Lung (tissue), 12 donors: ENCODE data around the gene ALDH3B1. TPM values are rescaled to one million over a fixed set of nuclear protein-coding genes. Genes with fewer than 3 reads are reported as not detected.

ENCODE experiments used
- ATAC-seq: fragments of 200-7000 bp; cut with Tn5 transposase; one replicate; pipeline ENCODE4 v1.9.1; 2020; ENCODE audit warnings: moderate number of reproducible peaks; ENCODE audit not compliant: insufficient read depth, low FRiP score
- DNase-seq, 3 donors: peaks; one replicate each; pipeline ENCODE4 v3.0.0-alpha.2; 2013 to 2017
- H3K27ac ChIP-seq, 2 donors: one replicate each; pipeline ENCODE4 v1.5.1; 2013; ENCODE audit warnings: mild to moderate bottlenecking in 2 of 2, moderate library complexity in 2 of 2, control low read depth in 1 of 2, inconsistent platforms in 1 of 2, low read depth in 1 of 2, low read length in 1 of 2
- H3K27me3 ChIP-seq, 3 donors: one replicate each; pipeline ENCODE4 v1.5.1; 2013; ENCODE audit warnings: low read length in 2 of 3; ENCODE audit not compliant: control insufficient read depth in 3 of 3, insufficient read depth in 3 of 3
- H3K36me3 ChIP-seq, 4 donors: one replicate each; pipeline ENCODE4 v1.5.1; 2013; ENCODE audit warnings: low read length in 4 of 4, mild to moderate bottlenecking in 1 of 4, moderate library complexity in 1 of 4; ENCODE audit not compliant: control insufficient read depth in 4 of 4, insufficient read depth in 4 of 4
- H3K4me1 ChIP-seq, 5 donors: one replicate each; pipeline ENCODE4 v1.5.1; 2013; ENCODE audit warnings: low read length in 5 of 5, mild to moderate bottlenecking in 2 of 5, moderate library complexity in 1 of 5; ENCODE audit not compliant: control insufficient read depth in 5 of 5, insufficient read depth in 5 of 5
- H3K4me3 ChIP-seq: one replicate; pipeline ENCODE4 v1.5.1; 2013; ENCODE audit warnings: mild to moderate bottlenecking, control low read depth, moderate library complexity
- H3K9ac ChIP-seq, 2 donors: one replicate each; pipeline ENCODE4 v1.5.1; 2013; ENCODE audit warnings: low read length in 2 of 2, control low read depth in 1 of 2; ENCODE audit not compliant: insufficient read depth in 1 of 2
- H3K9me3 ChIP-seq, 4 donors: one replicate each; pipeline ENCODE4 v1.5.1; 2013; ENCODE audit warnings: low read length in 3 of 4, mild to moderate bottlenecking in 1 of 4, moderate library complexity in 1 of 4; ENCODE audit not compliant: control insufficient read depth in 4 of 4, insufficient read depth in 3 of 4
- CTCF ChIP-seq: IDR thresholded peaks from 2 replicates; pipeline ENCODE4 v1.5.1; 2012; ENCODE audit warnings: mild to moderate bottlenecking; ENCODE audit errors: control extremely low read depth, extremely low read depth
- WGBS, 2 donors: extraction: QIAGEN DNeasy Blood & Tissue Kit; methylation state at CpG; one replicate each; pipeline ENCODE4 v1.1.7; 2013; 5-methylcytosine and 5-hydroxymethylcytosine counted together
- polyA plus RNA-seq, 2 donors: library from polyadenylated mRNA; stranded (reverse); fragments of 200-250 nt; gene quantifications; one replicate each; pipeline ENCODE4 v1.2.1, GENCODE V29; 2013
- total RNA-seq, 2 donors: library from RNA; depleted of rRNA in 1 of 2; stranded (reverse); fragments of >200 nt in 1 of 2; gene quantifications; one replicate each; pipeline ENCODE4 v1.2.1, GENCODE V29; 2014 to 2021
- donor health status: control.
- donor health status: control.
- donor health status: Bipolar disorder and iron deficiency.
- donor health status: healthy.
- donor health status: DM: yes; HTN: yes; CAD: no.

The ALDH3B1 gene
- total and polyA plus RNA-seq, 4 donors: 45.6 to 165 (median 90.3) TPM

GRCh38 chr11:68019486-68019885 lies 9.4 kb downstream of the ALDH3B1 start:
- DNase-seq (no peak), ATAC-seq (no peak)
- no peak overlapping the region for H3K9ac ChIP-seq
- peaks cover 0 to 10% (median 7%) of the 10 kb centered on the region in 5 donors for H3K4me1 ChIP-seq
- H3K4me3 ChIP-seq: no peak overlapping the region
- peak overlapping the region in 1 of 2 donors; percentile 5 for H3K27ac ChIP-seq
- H3K36me3 ChIP-seq: peaks cover 0 to 12% (median 0%) of the 10 kb centered on the region in 4 donors
- WGBS, 2 donors: 88 to 99% methylated on average over 12 of the region's 12 CpGs
- no peaks in the 10 kb centered on the region for H3K9me3 ChIP-seq
- H3K27me3 ChIP-seq: no peaks in the 10 kb centered on the region
- TF ChIP-seq CTCF: no peak

GRCh38 chr11:68020575-68020974 lies 10.4 kb downstream of the ALDH3B1 start:
- peak overlapping the region in 1 of 2 donors; percentile 37 for H3K27ac ChIP-seq

GRCh38 chr11:68021167-68021787 lies 11.2 kb downstream of the ALDH3B1 start:
- Histone ChIP-seq H3K27me3 (no peaks in the 10 kb centered on the region), H3K36me3 (peaks cover 0 to 17% (median 10%) of the 10 kb centered on the region in 4 donors), H3K4me3 (no peak overlapping the region), H3K4me1 (peaks cover 0 to 8% (median 3%) of the 10 kb centered on the region in 5 donors), H3K9me3 (peaks cover 0 to 7% (median under 1%) of the 10 kb centered on the region in 4 donors), H3K9ac (no peak overlapping the region), H3K27ac (no peak overlapping the region)
- TF ChIP-seq CTCF: no peak
- DNase-seq (no peak), ATAC-seq (peak; percentile 64)
- WGBS, 2 donors: 76 to 81% methylated on average over 27 of the region's 27 CpGs

More at GRCh38 chr11:68020575-68020974, 10.4 kb downstream of the ALDH3B1 start:
- peaks cover 0 to 8% (median 5%) of the 10 kb centered on the region in 5 donors for H3K4me1 ChIP-seq
- H3K4me3 ChIP-seq: no peak overlapping the region
- H3K9ac ChIP-seq: no peak overlapping the region
- ATAC-seq (no peak), DNase-seq (peak in 1 of 3 donors; percentile 40)
- no peaks in the 10 kb centered on the region for H3K27me3 ChIP-seq
- no peak for TF ChIP-seq CTCF
- WGBS, 2 donors: 50 to 63% methylated on average over 11 of the region's 11 CpGs
- peaks cover 0 to 13% (median 7%) of the 10 kb centered on the region in 4 donors for H3K36me3 ChIP-seq
- H3K9me3 ChIP-seq: peaks cover 0 to 7% (median under 1%) of the 10 kb centered on the region in 4 donors
